ENCODE data around the gene PTPRA. TPM values are rescaled to one million over a fixed set of nuclear protein-coding genes. Genes with fewer than 3 reads are reported as not detected.

PTPRA gene
- total RNA-seq, 1 donor from 2014 or later = 50.1 TPM

- Histone ChIP-seq H2AFZ (ENCODE audit: low read depth, low read length) (no peak overlapping the region), H3K36me3 (ENCODE audit: insufficient read depth, low read length) (no peaks in the 10 kb centered on the region), H3K9ac (ENCODE audit: low read length) (no peak overlapping the region), H4K20me1 (ENCODE audit: insufficient read depth, low read length) (peaks cover 18% of the 10 kb centered on the region), H3K9me3 (ENCODE audit: insufficient read depth, low read depth, low read length) (no peaks in the 10 kb centered on the region), H3K79me2 (ENCODE audit: insufficient read depth, low read length) (no peaks in the 10 kb centered on the region), H3K4me3 (ENCODE audit: insufficient read depth, low read depth, low read length) (no peak overlapping the region), H3K4me1 (ENCODE audit: insufficient read depth, low read length) (peaks cover 3% of the 10 kb centered on the region), H3K27me3 (ENCODE audit: insufficient read depth, low read length) (no peaks in the 10 kb centered on the region), H3K27ac (ENCODE audit: low read depth, low read length) (no peak overlapping the region), H3K4me2 (ENCODE audit: low read length) (no peak overlapping the region)
- Mint-ChIP-seq H3K4me1 (ENCODE audit: low read depth, unreplicated experiment) (no peaks in the 10 kb centered on the region), H3K4me3 (ENCODE audit: unreplicated experiment) (no peak overlapping the region), H3K9me3 (ENCODE audit: unreplicated experiment) (no peaks in the 10 kb centered on the region), H3K27me3 (ENCODE audit: low read depth, unreplicated experiment) (no peaks in the 10 kb centered on the region), H3K36me3 (ENCODE audit: low read depth, unreplicated experiment) (peaks cover 15% of the 10 kb centered on the region), H3K27ac (ENCODE audit: unreplicated experiment) (no peak overlapping the region)
- FAIRE-seq = no peak
- no peak for TF ChIP-seq EZH2 (IDR thresholded peaks at IDR 0.05; ENCODE audit: insufficient read depth, low read length)
- TF ChIP-seq, protein P1, sequence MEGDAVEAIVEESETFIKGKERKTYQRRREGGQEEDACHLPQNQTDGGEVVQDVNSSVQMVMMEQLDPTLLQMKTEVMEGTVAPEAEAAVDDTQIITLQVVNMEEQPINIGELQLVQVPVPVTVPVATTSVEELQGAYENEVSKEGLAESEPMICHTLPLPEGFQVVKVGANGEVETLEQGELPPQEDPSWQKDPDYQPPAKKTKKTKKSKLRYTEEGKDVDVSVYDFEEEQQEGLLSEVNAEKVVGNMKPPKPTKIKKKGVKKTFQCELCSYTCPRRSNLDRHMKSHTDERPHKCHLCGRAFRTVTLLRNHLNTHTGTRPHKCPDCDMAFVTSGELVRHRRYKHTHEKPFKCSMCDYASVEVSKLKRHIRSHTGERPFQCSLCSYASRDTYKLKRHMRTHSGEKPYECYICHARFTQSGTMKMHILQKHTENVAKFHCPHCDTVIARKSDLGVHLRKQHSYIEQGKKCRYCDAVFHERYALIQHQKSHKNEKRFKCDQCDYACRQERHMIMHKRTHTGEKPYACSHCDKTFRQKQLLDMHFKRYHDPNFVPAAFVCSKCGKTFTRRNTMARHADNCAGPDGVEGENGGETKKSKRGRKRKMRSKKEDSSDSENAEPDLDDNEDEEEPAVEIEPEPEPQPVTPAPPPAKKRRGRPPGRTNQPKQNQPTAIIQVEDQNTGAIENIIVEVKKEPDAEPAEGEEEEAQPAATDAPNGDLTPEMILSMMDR (IDR thresholded peaks at IDR 0.05; ENCODE audit: insufficient read depth, low read depth, low read length) = no peak
- DNase-seq (ENCODE audit: low read depth) = peak; percentile 31
Measured at GRCh38 chr20:2859330-2860121, 13.8 kb upstream of the PTPRA start.

DNA sequence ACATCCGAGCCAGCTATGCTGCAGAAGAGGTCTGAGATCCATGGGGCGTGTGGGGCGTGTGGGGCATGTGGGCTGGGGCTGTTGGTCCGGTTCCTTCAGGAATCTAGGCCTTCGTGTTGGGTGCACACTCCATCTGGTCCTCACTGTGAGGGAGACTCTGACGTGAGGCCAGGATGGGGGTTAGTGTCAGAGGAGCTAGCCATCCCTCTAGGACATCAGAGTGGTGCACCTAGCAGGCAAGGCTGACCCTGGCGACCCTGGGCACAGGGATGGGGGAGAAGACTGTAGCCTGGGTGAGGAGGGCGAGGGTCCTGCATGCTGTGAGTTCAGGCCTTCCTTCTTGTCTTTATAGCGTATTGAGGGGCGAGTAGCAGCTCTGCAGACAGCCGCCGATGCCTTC, 8.7 kb upstream of the PTPRA start:
- Histone ChIP-seq H3K9ac (ENCODE audit: low read length) (no peak overlapping the region), H3K36me3 (ENCODE audit: insufficient read depth, low read length) (no peaks in the 10 kb centered on the region), H3K4me3 (ENCODE audit: insufficient read depth, low read depth, low read length) (no peak overlapping the region), H3K27ac (ENCODE audit: low read depth, low read length) (no peak overlapping the region), H3K4me2 (ENCODE audit: low read length) (no peak overlapping the region), H3K4me1 (ENCODE audit: insufficient read depth, low read length) (no peaks in the 10 kb centered on the region), H3K27me3 (ENCODE audit: insufficient read depth, low read length) (no peaks in the 10 kb centered on the region), H3K9me3 (ENCODE audit: insufficient read depth, low read depth, low read length) (no peaks in the 10 kb centered on the region), H4K20me1 (ENCODE audit: insufficient read depth, low read length) (peaks cover 6% of the 10 kb centered on the region), H2AFZ (ENCODE audit: low read depth, low read length) (no peak overlapping the region), H3K79me2 (ENCODE audit: insufficient read depth, low read length) (no peaks in the 10 kb centered on the region)
- DNase-seq (ENCODE audit: low read depth) = no peak
- no peak for FAIRE-seq
- Mint-ChIP-seq H3K36me3 (ENCODE audit: low read depth, unreplicated experiment) (peaks cover 25% of the 10 kb centered on the region), H3K27me3 (ENCODE audit: low read depth, unreplicated experiment) (peaks cover 2% of the 10 kb centered on the region), H3K9me3 (ENCODE audit: unreplicated experiment) (no peaks in the 10 kb centered on the region), H3K4me3 (ENCODE audit: unreplicated experiment) (no peak overlapping the region), H3K4me1 (ENCODE audit: low read depth, unreplicated experiment) (no peaks in the 10 kb centered on the region), H3K27ac (ENCODE audit: unreplicated experiment) (no peak overlapping the region)
- TF ChIP-seq, protein P1 (IDR thresholded peaks at IDR 0.05; ENCODE audit: insufficient read depth, low read depth, low read length) = no peak
- TF ChIP-seq EZH2 (IDR thresholded peaks at IDR 0.05; ENCODE audit: insufficient read depth, low read length) = no peak

- peaks cover 25% of the 10 kb centered on the region for H3K36me3 Mint-ChIP-seq (ENCODE audit: low read depth, unreplicated experiment)
- no peaks in the 10 kb centered on the region for H3K4me1 ChIP-seq (ENCODE audit: insufficient read depth, low read length)
- H3K27ac Mint-ChIP-seq (ENCODE audit: unreplicated experiment) = no peak overlapping the region
Measured at GRCh38 chr20:2865101-2865500, 8.2 kb upstream of the PTPRA start.

More at GRCh38 chr20:2865101-2865500, 8.2 kb upstream of the PTPRA start:
- H3K27me3 ChIP-seq (ENCODE audit: insufficient read depth, low read length) = no peaks in the 10 kb centered on the region
- TF ChIP-seq, protein P1 (IDR thresholded peaks at IDR 0.05; ENCODE audit: insufficient read depth, low read depth, low read length) = no peak
- TF ChIP-seq EZH2 (IDR thresholded peaks at IDR 0.05; ENCODE audit: insufficient read depth, low read length) = no peak
- no peaks in the 10 kb centered on the region for H3K9me3 ChIP-seq (ENCODE audit: insufficient read depth, low read depth, low read length)
- no peak overlapping the region for H2AFZ ChIP-seq (ENCODE audit: low read depth, low read length)
- H3K4me3 ChIP-seq (ENCODE audit: insufficient read depth, low read depth, low read length) = no peak overlapping the region
- peaks cover 3% of the 10 kb centered on the region for H4K20me1 ChIP-seq (ENCODE audit: insufficient read depth, low read length)
- no peak for FAIRE-seq
- peaks cover 2% of the 10 kb centered on the region for H3K27me3 Mint-ChIP-seq (ENCODE audit: low read depth, unreplicated experiment)
- H3K4me2 ChIP-seq (ENCODE audit: low read length) = no peak overlapping the region
- H3K9ac ChIP-seq (ENCODE audit: low read length) = no peak overlapping the region
- no peaks in the 10 kb centered on the region for H3K79me2 ChIP-seq (ENCODE audit: insufficient read depth, low read length)
- H3K4me1 Mint-ChIP-seq (ENCODE audit: low read depth, unreplicated experiment) = no peaks in the 10 kb centered on the region
- DNase-seq (ENCODE audit: low read depth) = no peak
- no peak overlapping the region for H3K4me3 Mint-ChIP-seq (ENCODE audit: unreplicated experiment)
- no peaks in the 10 kb centered on the region for H3K36me3 ChIP-seq (ENCODE audit: insufficient read depth, low read length)
- no peaks in the 10 kb centered on the region for H3K9me3 Mint-ChIP-seq (ENCODE audit: unreplicated experiment)
- H3K27ac ChIP-seq (ENCODE audit: low read depth, low read length) = no peak overlapping the region

All from astrocyte (in vitro differentiated cells and primary cell).